ENCODE measurements around the gene TYR.
"Not testable (repeated sequence)": the region's sequence is repeated elsewhere in the genome, so short reads cannot be mapped to it uniquely, and the experiment has no call there.

TYR gene

DNA sequence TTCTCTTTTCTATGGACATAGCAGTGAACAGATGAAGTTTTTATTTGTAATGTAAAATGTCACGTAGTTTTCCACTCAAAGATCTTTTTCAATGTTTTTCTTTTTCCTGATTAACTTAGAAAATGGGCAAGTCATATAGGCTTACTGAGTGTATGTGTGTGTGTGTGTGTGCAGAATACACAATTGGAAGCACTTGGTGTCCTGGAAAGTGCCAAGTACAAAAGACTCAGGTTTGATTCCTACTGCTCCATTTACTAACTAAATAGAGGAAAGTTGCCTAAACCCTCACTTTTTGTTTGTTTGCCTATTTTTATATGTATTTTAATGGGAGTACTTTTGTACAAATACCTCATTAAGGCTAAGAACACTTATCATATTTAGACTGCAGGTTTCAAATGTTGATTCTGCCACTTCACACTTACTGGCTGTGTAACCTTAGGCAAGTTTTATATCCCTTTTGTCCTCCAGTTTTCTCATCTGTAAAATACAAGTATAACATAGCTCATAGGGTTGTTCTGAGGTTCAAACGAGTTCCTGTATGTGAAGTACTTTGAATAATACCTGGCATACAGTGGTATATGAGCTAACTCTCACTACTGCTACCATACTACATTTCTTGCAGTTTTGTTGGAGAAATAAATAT lies 90.1 kb downstream of the TYR start:
- H3K4me3 ChIP-seq (ENCODE audit: low read depth, low read length), result no peak overlapping the region
- TF ChIP-seq, protein P1, sequence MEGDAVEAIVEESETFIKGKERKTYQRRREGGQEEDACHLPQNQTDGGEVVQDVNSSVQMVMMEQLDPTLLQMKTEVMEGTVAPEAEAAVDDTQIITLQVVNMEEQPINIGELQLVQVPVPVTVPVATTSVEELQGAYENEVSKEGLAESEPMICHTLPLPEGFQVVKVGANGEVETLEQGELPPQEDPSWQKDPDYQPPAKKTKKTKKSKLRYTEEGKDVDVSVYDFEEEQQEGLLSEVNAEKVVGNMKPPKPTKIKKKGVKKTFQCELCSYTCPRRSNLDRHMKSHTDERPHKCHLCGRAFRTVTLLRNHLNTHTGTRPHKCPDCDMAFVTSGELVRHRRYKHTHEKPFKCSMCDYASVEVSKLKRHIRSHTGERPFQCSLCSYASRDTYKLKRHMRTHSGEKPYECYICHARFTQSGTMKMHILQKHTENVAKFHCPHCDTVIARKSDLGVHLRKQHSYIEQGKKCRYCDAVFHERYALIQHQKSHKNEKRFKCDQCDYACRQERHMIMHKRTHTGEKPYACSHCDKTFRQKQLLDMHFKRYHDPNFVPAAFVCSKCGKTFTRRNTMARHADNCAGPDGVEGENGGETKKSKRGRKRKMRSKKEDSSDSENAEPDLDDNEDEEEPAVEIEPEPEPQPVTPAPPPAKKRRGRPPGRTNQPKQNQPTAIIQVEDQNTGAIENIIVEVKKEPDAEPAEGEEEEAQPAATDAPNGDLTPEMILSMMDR (IDR thresholded peaks at IDR 0.05; ENCODE audit: insufficient read depth, low read depth, low read length, missing control alignments), result no peak
- no peak for DNase-seq (ENCODE audit: low read depth)

DNA sequence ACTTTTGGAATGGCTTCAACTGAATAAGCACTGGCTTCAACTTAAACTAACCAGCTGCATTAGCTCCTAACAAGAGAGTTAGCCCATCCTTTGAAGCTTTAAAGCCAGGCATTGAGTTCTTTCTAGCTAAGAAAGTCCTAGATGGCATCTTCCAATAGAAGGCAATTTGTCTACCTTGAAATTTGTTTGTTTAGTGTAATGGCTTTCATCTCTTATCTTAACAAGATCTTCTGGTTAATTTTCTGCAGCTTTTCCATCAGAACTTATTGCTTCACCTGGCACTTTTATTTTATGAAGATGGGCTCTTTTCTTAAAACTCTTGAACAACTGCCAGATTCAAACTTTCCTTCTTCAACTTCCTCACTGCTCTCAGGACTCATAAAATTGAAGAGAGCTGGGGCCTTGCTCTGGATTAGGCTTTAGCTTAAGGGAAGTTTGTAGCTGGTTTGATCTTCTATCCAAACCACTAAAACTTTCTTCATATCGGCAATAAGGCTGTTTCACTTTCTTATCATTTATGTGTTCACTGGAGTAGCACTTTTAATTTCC lies 94.9 kb downstream of the TYR start:
- not testable (repeated sequence) for H3K4me3 ChIP-seq (ENCODE audit: low read depth, low read length); DNase-seq (ENCODE audit: low read depth)

DNA sequence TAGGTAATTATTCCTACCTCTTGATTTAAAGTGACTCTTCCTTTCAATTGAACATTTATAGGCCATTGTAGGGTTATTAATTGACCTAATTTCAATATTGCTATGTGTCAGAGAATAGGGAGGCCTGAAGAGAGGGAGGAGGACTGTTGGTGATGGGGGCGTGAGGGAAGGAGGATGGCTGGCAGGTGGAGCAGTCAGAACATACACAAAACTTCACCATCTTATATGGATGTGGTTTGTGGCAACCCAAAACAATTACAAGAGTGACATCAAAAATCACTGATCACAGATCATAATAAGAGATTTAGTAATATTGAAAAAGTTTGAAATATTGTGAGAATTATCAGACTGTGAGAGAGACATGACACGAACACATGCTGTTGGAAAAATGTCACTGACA lies 95.5 kb downstream of the TYR start:
- not testable (repeated sequence) for DNase-seq (ENCODE audit: low read depth); H3K4me3 ChIP-seq (ENCODE audit: low read depth, low read length)

DNA sequence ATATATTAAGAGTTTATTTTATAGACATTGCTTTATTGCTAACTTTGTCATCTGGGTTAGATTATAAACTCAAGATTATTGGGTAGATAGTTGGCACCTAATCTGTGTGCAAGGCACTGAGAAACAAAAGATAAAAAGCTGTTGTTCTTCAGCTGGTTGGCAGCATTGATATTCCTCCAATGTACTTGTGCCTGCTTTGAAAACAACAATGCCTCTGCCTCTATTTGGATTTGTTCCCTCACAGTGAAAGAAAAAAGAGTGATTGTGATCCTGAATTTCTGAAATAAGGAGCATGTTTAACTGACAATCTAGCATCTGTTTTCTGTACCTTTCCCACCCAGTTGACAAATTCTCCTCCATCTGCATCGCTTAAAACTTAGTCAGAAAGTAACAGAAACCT lies 98.3 kb downstream of the TYR start:
- DNase-seq (ENCODE audit: low read depth), result no peak
- no peak overlapping the region for H3K4me3 ChIP-seq (ENCODE audit: low read depth, low read length)
- TF ChIP-seq, protein P1 (IDR thresholded peaks at IDR 0.05; ENCODE audit: insufficient read depth, low read depth, low read length, missing control alignments), result no peak

DNA sequence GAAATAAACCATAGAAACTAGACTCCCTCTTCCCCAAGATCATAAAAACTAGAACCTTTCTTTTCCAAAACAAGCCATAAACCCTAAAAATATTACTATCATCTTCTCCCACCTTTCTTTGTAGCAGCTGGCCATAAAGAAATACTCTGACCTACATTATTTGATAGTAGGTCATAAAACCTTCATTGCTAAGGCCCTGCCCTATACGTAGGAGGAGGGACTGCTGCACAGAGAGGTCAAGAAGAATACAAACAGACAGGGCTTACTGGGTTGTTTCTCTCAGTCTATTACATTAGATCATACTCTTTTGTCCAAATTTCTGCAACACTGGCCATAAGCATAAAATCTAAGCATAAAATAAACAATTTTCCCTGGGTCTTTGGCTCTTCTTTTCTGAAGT lies 101.5 kb downstream of the TYR start:
- H3K4me3 ChIP-seq (ENCODE audit: low read depth, low read length), result no peak overlapping the region
- TF ChIP-seq, protein P1 (IDR thresholded peaks at IDR 0.05; ENCODE audit: insufficient read depth, low read depth, low read length, missing control alignments), result no peak
- DNase-seq (ENCODE audit: low read depth), result no peak

DNA sequence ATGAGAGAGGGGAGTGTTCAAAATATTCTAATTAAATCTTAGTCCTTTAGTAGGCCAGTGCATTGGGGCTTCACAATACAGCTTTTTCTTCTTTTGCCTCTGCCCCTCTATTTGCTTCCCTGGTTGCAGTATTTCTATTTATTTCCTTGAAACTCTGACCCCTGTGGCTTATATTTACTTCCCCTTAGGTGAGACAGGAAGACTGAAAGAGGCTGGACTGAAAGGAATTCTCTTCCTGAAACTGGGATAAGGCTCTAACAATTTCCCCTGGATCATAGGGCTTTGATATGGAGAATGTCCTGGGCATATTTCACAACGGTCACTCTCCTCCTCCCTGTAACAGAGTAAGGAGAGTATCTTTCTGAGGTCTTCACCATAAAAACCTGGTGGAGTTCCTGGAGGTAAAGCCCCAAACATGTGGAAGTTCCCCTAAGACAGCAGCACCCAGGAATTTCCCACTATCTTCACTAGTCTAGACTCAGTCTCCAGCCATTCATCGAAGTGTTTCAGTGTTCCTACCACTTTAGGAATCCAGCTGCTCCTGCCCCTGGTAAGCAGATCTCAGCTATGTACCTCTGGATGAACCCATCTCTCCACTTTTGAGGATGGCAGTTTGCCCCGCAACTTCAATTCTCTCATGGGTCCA lies 103.5 kb downstream of the TYR start:
- not testable (repeated sequence) for H3K4me3 ChIP-seq (ENCODE audit: low read depth, low read length); DNase-seq (ENCODE audit: low read depth)

DNA sequence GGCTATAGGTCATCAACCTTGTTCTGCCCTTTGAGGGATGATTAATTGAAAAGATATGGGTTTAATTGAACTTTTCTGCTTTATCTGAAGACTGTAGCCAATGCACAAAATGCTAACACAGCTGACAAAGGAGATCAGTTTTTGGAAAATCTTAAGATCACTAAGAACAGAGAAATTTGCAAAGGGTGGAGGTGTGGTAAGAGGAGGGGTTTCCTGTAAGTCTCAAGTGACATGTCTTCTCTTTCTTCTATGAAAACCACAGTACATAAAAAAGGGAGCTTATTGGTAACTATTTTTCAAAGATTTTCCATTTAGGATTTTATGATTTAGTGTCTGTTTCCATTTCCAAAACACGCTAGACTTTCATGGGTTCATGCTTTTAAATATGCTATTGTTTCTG lies 108.9 kb downstream of the TYR start:
- not testable (repeated sequence) for DNase-seq (ENCODE audit: low read depth); H3K4me3 ChIP-seq (ENCODE audit: low read depth, low read length)

DNA sequence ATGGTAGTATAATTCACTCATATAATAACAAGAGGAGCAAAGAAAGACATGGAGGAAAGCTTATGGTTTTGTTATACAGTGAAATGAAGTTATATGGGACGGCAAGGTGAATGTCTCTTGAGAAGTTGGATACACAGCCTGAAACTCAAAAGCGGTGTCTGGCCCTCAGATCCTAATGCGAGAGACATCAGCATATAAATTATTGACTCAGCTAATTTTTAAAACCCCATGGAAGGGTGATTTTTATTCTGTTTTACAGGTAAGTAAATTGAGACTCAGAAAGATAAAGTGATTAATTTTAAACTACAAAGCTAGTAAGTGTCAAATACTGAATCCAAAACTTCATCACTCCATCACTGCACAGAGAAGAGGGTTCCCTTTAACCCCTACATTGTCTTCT lies 110.3 kb downstream of the TYR start:
- not testable (repeated sequence) for H3K4me3 ChIP-seq (ENCODE audit: low read depth, low read length); DNase-seq (ENCODE audit: low read depth)

DNA sequence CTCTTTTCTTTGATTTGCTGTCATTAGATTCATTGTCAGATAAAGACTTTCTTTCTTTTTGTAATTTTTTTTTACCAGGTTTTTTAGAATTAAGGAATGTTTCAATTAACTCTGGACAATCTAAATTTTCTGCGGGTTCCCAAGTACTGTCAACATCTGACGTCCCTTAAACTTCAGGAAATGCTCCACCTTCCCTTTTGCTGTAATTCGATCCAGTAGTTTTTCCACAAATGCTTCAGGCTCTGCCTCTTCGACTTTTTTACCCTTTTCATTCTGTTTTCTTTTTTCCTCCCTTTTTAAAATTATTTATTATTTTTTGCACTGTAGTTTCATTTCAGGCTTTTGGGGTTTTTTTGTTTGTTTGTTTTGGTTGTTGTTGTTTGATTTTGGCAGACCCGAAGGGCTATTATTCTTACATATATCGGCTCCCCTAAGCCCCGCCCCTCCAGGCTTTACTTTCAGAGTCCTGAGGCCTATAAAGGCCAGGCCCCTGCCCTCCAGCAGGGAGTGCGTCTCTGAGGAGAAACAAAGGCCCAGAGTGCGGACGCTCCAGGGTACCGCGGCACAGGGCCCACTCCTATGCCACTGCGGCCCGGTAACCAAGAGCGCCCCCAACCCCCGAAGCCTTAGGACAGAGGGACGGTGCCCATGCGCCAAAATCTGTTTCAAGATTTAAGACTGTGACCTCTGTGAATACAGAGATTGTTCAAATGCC lies 116.4 kb downstream of the TYR start:
- TF ChIP-seq, protein P1 (IDR thresholded peaks at IDR 0.05; ENCODE audit: insufficient read depth, low read depth, low read length, missing control alignments), result no peak
- DNase-seq (ENCODE audit: low read depth), result no peak
- no peak overlapping the region for H3K4me3 ChIP-seq (ENCODE audit: low read depth, low read length)

DNA sequence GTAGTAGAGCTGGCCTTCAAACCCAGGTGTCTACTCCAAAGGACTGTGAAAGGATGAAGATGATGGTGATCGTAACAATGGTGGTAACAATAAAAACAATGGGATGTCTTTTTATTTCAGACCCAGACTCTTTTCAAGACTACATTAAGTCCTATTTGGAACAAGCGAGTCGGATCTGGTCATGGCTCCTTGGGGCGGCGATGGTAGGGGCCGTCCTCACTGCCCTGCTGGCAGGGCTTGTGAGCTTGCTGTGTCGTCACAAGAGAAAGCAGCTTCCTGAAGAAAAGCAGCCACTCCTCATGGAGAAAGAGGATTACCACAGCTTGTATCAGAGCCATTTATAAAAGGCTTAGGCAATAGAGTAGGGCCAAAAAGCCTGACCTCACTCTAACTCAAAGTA lies 117.3 kb downstream of the TYR start:
- DNase-seq (ENCODE audit: low read depth); H3K4me3 ChIP-seq (ENCODE audit: low read depth, low read length): not testable (repeated sequence)

DNA sequence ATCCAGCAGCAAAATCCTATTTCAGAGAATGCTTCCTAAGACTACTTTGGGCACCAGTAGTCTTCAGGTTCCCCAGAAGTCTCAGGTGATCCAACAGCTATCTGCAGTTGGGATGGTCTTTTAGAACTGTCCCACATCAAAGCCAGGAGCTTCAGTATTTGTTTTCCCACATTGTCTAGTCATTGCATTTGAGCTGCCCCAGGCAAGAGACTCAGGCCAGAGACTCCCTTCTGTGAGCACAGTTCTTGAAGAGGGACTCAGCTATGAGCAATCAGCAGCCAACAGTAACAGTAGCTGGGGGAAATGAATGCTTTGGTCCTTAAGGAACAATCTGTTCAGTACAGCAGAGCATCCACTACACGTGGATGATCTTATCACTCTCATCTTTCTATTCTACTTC lies 125.4 kb downstream of the TYR start:
- not testable (repeated sequence) for DNase-seq (ENCODE audit: low read depth); H3K4me3 ChIP-seq (ENCODE audit: low read depth, low read length)

DNA sequence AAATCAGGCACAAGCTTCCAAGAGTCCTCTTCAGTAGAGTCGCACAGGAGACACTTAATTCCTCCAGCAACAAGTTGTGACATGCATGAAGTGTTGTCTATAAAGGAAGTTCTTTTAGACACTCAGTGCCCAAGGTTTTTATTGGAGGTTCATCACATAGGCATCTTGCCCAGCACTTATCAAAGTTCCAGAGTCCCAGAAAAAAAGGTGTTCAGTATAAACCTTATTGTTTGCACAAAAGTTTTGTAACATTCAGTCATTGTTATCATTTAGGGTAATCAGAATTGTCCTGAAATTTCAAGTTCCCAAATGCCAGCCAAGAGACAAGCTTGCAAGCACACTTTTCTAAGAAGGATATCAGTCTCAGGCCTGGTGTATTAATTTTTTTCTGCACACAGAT lies 130.6 kb downstream of the TYR start:
- DNase-seq (ENCODE audit: low read depth); H3K4me3 ChIP-seq (ENCODE audit: low read depth, low read length): not testable (repeated sequence)

DNA sequence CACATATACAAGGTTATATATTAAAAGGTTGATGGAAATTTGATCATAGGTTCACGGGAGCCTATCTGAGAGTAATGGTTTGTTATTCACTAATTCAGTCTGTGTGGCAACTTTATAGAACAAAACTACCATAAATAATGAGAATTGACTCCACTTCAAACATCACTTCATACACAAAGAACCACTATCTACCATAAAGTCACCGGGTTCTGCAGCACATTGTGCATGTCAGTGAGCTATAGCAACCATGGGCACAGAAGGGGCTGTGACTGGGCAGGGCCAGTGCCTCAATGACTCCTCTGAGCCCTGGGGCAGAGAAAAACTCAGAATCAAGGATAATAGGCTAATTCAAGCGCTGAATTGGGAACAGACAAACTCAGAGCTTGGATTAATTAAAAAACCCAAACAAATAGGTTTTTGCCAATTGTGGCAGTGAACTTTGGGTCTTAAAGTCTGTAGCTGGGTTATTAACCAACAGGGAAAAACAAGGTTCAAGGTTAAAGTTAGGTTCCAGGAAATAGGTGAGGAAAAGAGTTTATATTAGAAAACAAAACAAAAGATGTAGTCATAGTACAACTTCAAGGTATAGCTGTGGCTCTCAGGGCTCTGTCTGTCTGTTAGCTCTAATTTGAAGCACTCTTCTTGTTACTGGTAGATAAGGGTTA lies 131.8 kb downstream of the TYR start:
- DNase-seq (ENCODE audit: low read depth); H3K4me3 ChIP-seq (ENCODE audit: low read depth, low read length): not testable (repeated sequence)
